Esophagus squamous epithelium (tissue), 5 donors: Measurements from ENCODE around the gene TMEM14A. TPM values are rescaled to one million over a fixed set of nuclear protein-coding genes. Genes with fewer than 3 reads are reported as not detected.
A peak's percentile ranks its signal among the peaks of the same experiment; 100 is the strongest.

Experiments used
- DNase-seq: peaks from one replicate; lab custom pipeline; 2025; lab: John Stamatoyannopoulos, UW
- H3K27ac ChIP-seq, 4 donors: fragments of 200-600 bp; sonication (generic); one replicate each; pipeline ENCODE4 v1.5.1; 2016 to 2019; ENCODE audit warnings: mild to moderate bottlenecking in 1 of 4
- H3K27me3 ChIP-seq, 4 donors: fragments of 200-600 bp; sonication (generic); 1 replicate in 3 of 4; 2 replicates in 1 of 4; pipeline versions ENCODE4 v1.5.1 to v1.6.0; 2017 to 2021; ENCODE audit warnings: antibody characterized with exemption in 1 of 4
- H3K36me3 ChIP-seq, 3 donors: fragments of 200-600 bp; sonication (generic); one replicate each; pipeline ENCODE4 v1.5.1; 2016 to 2019
- H3K4me1 ChIP-seq, 3 donors: fragments of 200-600 bp; sonication (generic); one replicate each; pipeline ENCODE4 v1.5.1; 2017 to 2019
- H3K4me3 ChIP-seq, 4 donors: fragments of 200-600 bp; sonication (generic); 1 replicate in 3 of 4; 2 replicates in 1 of 4; pipeline ENCODE4 v1.5.1; 2016 to 2019; ENCODE audit warnings: mild to moderate bottlenecking in 2 of 4, moderate library complexity in 1 of 4
- H3K9me3 ChIP-seq, 3 donors: fragments of 200-600 bp; sonication (generic); one replicate each; pipeline ENCODE4 v1.5.1; 2016 to 2019
- CTCF ChIP-seq, 6 experiments: fragments of 450-650 bp in 4 of 6; fragments of 200-600 bp in 2 of 6; sonication (generic) in 2 of 6; IDR thresholded peaks; one replicate each; pipeline ENCODE4 v1.5.1; 2016 to 2019; ENCODE audit warnings: antibody characterized with exemption in 6 of 6, mild to moderate bottlenecking in 4 of 6, moderate library complexity in 4 of 6
- POLR2A ChIP-seq, 4 donors: fragments of 450-650 bp; IDR thresholded peaks; one replicate each; pipeline ENCODE4 v1.6.1; 2017; ENCODE audit warnings: antibody characterized with exemption in 4 of 4, mild to moderate bottlenecking in 4 of 4, moderate library complexity in 3 of 4
- WGBS, 2 donors: methylation state at CpG; one replicate each; pipeline ENCODE4 v1.1.5; 2018; 5-methylcytosine and 5-hydroxymethylcytosine counted together
- intact Hi-C: fragments of 100-400 bp; cut with DNase I; formaldehyde crosslinking; loops from one replicate; pipeline ENCODE4 v1.15.0; 2022
- total RNA-seq, 4 donors: library from RNA; depleted of rRNA; stranded (reverse); fragments of >200 nt; gene quantifications; one replicate each; pipeline ENCODE4 v1.1.0, GENCODE V29; 2016
- donor health status: DM: yes; HTN: yes; CAD: no.

TMEM14A gene
- total RNA-seq, 4 donors from 2014 or later, result 38.1 to 102 (median 51.3) TPM

DNA sequence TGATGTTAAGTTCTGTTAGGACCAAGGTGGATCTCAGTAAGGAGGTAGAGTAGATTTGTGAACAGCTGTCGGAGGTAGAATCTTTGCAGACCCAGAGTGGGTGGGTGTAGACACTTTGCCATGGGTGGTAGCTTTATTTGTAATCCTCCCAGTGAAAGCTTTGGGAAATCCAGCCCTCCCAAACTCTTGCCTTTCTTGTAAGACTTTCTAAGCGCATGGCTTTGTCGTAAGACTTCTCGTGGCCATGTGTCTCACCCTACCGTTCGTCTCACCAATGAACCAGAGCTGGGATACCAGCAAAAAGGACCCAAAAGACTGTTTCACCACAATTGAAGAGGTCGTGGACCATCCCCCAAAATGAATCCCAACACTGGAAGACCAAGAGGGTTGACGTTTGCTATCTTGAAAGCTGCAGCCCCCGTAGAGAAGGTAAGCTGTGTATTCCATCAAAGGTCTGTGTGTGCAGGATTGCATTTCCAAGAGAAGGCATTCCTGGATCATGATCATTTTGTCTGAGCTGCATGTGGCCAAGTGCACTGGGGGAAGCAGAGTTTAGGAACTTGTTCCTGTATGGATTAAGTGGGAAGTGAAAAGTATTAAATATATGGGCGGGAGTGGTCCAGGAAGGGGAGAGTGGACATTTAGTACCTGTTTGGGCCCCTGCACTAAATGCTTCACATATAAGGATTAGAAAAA lies 5.8 kb upstream of the TMEM14A start:
- Histone ChIP-seq H3K4me3 (peak overlapping the region; percentile 60 to 86 (median 73)), H3K27me3 (no peaks in the 10 kb centered on the region), H3K36me3 (peaks cover 0 to 5% (median 0%) of the 10 kb centered on the region in 3 donors), H3K27ac (peak overlapping the region in 2 of 4 donors; percentile 83 to 86), H3K4me1 (peaks cover 8 to 40% (median 20%) of the 10 kb centered on the region in 3 donors), H3K9me3 (no peaks in the 10 kb centered on the region)
- DNase-seq, result no peak
- WGBS, 2 donors, result 74 to 79% methylated on average over 10 of the region's 10 CpGs
- intact Hi-C loops, result loop anchor here (5.0 kb wide), 2 partner anchors 248 to 263 kb away; no protein-coding TSS in a partner anchor
- TF ChIP-seq POLR2A (IDR thresholded peaks at IDR 0.05) (no peak), CTCF (IDR thresholded peaks at IDR 0.05) (no peak)

GRCh38 chr6:52666071-52666470 lies 4.8 kb upstream of the TMEM14A start:
- intact Hi-C loops, result no loop called here
- H3K36me3 ChIP-seq, result peaks cover 0 to 5% (median 0%) of the 10 kb centered on the region in 3 donors
- no peaks in the 10 kb centered on the region for H3K9me3 ChIP-seq
- H3K27me3 ChIP-seq, result no peaks in the 10 kb centered on the region
- no peak for DNase-seq
- TF ChIP-seq POLR2A (IDR thresholded peaks at IDR 0.05), result no peak
- no peak for TF ChIP-seq CTCF (IDR thresholded peaks at IDR 0.05)
- H3K4me1 ChIP-seq, result peaks cover 15 to 41% (median 26%) of the 10 kb centered on the region in 3 donors
- H3K27ac ChIP-seq, result no peak overlapping the region
- no peak overlapping the region for H3K4me3 ChIP-seq
- 66 to 86% methylated on average over 2 of the region's 2 CpGs for WGBS, 2 donors

- intact Hi-C loops, result no loop called here
- WGBS, 2 donors, result 84% methylated on average over 2 of the region's 2 CpGs; no CpG with 5 or more reads in 1 of the 2 donors
- no peak for DNase-seq
Measured at GRCh38 chr6:52666523-52666922, 4.4 kb upstream of the TMEM14A start.

GRCh38 chr6:52667572-52667971 lies 3.3 kb upstream of the TMEM14A start:
- Histone ChIP-seq H3K27ac (no peak overlapping the region), H3K36me3 (peaks cover 0 to 5% (median 0%) of the 10 kb centered on the region in 3 donors), H3K9me3 (no peaks in the 10 kb centered on the region), H3K4me1 (peaks cover 27 to 52% (median 37%) of the 10 kb centered on the region in 3 donors), H3K27me3 (no peaks in the 10 kb centered on the region), H3K4me3 (no peak overlapping the region)
- no peak for DNase-seq
- TF ChIP-seq CTCF (IDR thresholded peaks at IDR 0.05) (no peak), POLR2A (IDR thresholded peaks at IDR 0.05) (no peak)
- intact Hi-C loops, result no loop called here
- 71 to 76% methylated on average over 1 of the region's 1 CpG for WGBS, 2 donors

More at GRCh38 chr6:52666523-52666922, 4.4 kb upstream of the TMEM14A start:
- Histone ChIP-seq H3K4me1 (peaks cover 20 to 41% (median 29%) of the 10 kb centered on the region in 3 donors), H3K27me3 (no peaks in the 10 kb centered on the region), H3K36me3 (peaks cover 0 to 5% (median 0%) of the 10 kb centered on the region in 3 donors), H3K27ac (no peak overlapping the region), H3K9me3 (no peaks in the 10 kb centered on the region), H3K4me3 (no peak overlapping the region)
- TF ChIP-seq POLR2A (IDR thresholded peaks at IDR 0.05), result no peak
- no peak for TF ChIP-seq CTCF (IDR thresholded peaks at IDR 0.05)

DNA sequence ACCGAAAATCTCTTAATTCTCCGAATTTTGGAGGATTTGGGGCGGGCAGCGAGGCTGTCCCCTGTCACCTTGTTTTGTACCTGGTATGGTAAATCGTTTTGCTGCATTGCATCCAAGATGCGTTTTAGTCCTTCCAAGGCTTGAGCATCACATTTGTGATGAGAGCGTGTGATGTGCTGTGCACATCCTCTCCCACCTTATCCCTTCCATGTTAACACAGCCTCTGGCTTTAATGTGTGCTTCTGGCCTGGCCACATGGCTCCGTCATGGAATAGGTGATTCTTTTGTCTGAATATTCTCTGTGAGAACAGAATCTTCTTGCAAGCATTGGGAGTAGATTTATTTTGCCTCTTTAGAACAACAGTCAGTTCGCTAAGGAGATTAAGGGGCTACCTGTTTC lies 763 bp downstream of the TMEM14A start:
- 39 to 57% methylated on average over 8 to 9 of the region's 9 CpGs for WGBS, 2 donors
- H3K27me3 ChIP-seq, result no peaks in the 10 kb centered on the region
- H3K9me3 ChIP-seq, result no peaks in the 10 kb centered on the region
- H3K4me3 ChIP-seq, result peak overlapping the region; percentile 44 to 90 (median 68)
- peaks cover 19 to 32% (median 22%) of the 10 kb centered on the region in 3 donors for H3K4me1 ChIP-seq
- no peak for TF ChIP-seq POLR2A (IDR thresholded peaks at IDR 0.05)
- TF ChIP-seq CTCF (IDR thresholded peaks at IDR 0.05), result no peak
- H3K36me3 ChIP-seq, result peaks cover 0 to 7% (median 0%) of the 10 kb centered on the region in 3 donors
- intact Hi-C loops, result no loop called here
- DNase-seq, result no peak
- H3K27ac ChIP-seq, result peak overlapping the region in 2 of 4 donors; percentile 77 to 81
